ENCODE data around the gene CLCN2. TPM values are rescaled to one million over a fixed set of nuclear protein-coding genes. Genes with fewer than 3 reads are reported as not detected.

CLCN2 gene
- total RNA-seq, 1 experiment from 2014 or later = 21.6 TPM

DNA sequence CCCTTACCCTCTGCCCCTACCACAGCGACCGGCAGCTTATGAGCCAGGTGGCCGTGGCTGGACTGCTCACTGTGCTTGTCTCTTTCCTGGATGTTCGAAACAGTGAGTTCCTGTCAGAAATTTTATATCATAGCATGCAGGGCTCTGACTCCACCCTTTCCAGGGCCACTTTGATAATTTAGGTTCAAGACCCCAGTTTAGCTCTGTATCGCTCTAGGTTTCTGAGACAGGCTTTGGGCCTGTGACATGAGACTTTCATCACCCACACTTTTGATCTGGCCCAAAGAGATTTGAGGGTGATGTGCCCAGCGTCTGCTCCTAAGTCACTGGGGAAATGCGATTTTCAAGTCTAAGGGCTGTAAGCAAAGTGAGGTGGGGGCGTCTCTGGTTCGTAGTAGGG is 53.5 kb downstream of the CLCN2 start:
- Histone ChIP-seq H3K9ac (ENCODE audit: low read length) (no peak overlapping the region), H3K36me3 (ENCODE audit: control insufficient read depth in 1 of 2, insufficient read depth in 2 of 2, low read length in 2 of 2) (peaks cover 46 to 52% of the 10 kb centered on the region in 2 experiments), H4K20me1 (ENCODE audit: insufficient read depth) (no peaks in the 10 kb centered on the region), H3K4me3 (replicated peaks in 1 of 2; ENCODE audit: low read depth in 1 of 2, low read length in 2 of 2) (no peak overlapping the region), H3K9me3 (ENCODE audit: control insufficient read depth in 1 of 2, insufficient read depth in 1 of 2, low read depth in 1 of 2, low read length in 2 of 2) (no peaks in the 10 kb centered on the region), H2AFZ (ENCODE audit: low read depth, low read length, poor library complexity, severe bottlenecking) (no peak overlapping the region), H3K4me1 (ENCODE audit: control insufficient read depth in 1 of 2, insufficient read depth in 2 of 2, low read length in 2 of 2) (no peaks in the 10 kb centered on the region), H3K27me3 (ENCODE audit: insufficient read depth, low read length) (no peaks in the 10 kb centered on the region), H3K79me2 (ENCODE audit: insufficient read depth, low read length) (peaks cover 18% of the 10 kb centered on the region; the same call in 1 of the 2 replicates), H3K9me2 (ENCODE audit: insufficient read depth) (no peaks in the 10 kb centered on the region), H3K4me2 (ENCODE audit: low read length) (no peak overlapping the region), H3K27ac (ENCODE audit: low read depth, low read length) (no peak overlapping the region)
- DNase-seq (ENCODE audit: low read depth, low spot score) (no peak), ATAC-seq (no peak)
- ChIA-PET POLR2A (no interaction called here), RAD21 (ENCODE audit: low non-redundant PET in 1 of 2, low total read pairs in 2 of 2, uncharacterized antibody in 2 of 2, unreplicated experiment in 2 of 2) (no interaction called here), CTCF (no interaction called here)
- TF ChIP-seq SIN3A (IDR thresholded peaks at IDR 0.05; ENCODE audit: low read depth) (no peak), EGR1 (IDR thresholded peaks at IDR 0.05; ENCODE audit: low read depth) (no peak), CEBPB (IDR thresholded peaks at IDR 0.05; ENCODE audit: low read depth) (no peak), YY1 (IDR thresholded peaks at IDR 0.05; ENCODE audit: extremely low read depth, insufficient replicate concordance, low read depth, low read length) (no peak), CBX3 (IDR thresholded peaks at IDR 0.05; ENCODE audit: low read depth) (no peak), SP1 (IDR thresholded peaks at IDR 0.05; ENCODE audit: low read depth) (no peak), EZH2 (IDR thresholded peaks at IDR 0.05) (no peak), TCF7L2 (IDR thresholded peaks at IDR 0.05; ENCODE audit: borderline replicate concordance, extremely low read depth, insufficient read depth, insufficient read length) (no peak)
- TF ChIP-seq, protein P1, sequence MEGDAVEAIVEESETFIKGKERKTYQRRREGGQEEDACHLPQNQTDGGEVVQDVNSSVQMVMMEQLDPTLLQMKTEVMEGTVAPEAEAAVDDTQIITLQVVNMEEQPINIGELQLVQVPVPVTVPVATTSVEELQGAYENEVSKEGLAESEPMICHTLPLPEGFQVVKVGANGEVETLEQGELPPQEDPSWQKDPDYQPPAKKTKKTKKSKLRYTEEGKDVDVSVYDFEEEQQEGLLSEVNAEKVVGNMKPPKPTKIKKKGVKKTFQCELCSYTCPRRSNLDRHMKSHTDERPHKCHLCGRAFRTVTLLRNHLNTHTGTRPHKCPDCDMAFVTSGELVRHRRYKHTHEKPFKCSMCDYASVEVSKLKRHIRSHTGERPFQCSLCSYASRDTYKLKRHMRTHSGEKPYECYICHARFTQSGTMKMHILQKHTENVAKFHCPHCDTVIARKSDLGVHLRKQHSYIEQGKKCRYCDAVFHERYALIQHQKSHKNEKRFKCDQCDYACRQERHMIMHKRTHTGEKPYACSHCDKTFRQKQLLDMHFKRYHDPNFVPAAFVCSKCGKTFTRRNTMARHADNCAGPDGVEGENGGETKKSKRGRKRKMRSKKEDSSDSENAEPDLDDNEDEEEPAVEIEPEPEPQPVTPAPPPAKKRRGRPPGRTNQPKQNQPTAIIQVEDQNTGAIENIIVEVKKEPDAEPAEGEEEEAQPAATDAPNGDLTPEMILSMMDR (IDR thresholded peaks at IDR 0.05 in 2 of 3, conservative IDR thresholded peaks at IDR 0.05 in 1 of 3; ENCODE audit: borderline replicate concordance in 1 of 3, insufficient read depth in 1 of 3, low read depth in 2 of 3, low read length in 2 of 3) = no peak
- TF ChIP-seq, protein P2, sequence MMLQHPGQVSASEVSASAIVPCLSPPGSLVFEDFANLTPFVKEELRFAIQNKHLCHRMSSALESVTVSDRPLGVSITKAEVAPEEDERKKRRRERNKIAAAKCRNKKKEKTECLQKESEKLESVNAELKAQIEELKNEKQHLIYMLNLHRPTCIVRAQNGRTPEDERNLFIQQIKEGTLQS (IDR thresholded peaks at IDR 0.05) = no peak
- TF ChIP-seq, protein P3, sequence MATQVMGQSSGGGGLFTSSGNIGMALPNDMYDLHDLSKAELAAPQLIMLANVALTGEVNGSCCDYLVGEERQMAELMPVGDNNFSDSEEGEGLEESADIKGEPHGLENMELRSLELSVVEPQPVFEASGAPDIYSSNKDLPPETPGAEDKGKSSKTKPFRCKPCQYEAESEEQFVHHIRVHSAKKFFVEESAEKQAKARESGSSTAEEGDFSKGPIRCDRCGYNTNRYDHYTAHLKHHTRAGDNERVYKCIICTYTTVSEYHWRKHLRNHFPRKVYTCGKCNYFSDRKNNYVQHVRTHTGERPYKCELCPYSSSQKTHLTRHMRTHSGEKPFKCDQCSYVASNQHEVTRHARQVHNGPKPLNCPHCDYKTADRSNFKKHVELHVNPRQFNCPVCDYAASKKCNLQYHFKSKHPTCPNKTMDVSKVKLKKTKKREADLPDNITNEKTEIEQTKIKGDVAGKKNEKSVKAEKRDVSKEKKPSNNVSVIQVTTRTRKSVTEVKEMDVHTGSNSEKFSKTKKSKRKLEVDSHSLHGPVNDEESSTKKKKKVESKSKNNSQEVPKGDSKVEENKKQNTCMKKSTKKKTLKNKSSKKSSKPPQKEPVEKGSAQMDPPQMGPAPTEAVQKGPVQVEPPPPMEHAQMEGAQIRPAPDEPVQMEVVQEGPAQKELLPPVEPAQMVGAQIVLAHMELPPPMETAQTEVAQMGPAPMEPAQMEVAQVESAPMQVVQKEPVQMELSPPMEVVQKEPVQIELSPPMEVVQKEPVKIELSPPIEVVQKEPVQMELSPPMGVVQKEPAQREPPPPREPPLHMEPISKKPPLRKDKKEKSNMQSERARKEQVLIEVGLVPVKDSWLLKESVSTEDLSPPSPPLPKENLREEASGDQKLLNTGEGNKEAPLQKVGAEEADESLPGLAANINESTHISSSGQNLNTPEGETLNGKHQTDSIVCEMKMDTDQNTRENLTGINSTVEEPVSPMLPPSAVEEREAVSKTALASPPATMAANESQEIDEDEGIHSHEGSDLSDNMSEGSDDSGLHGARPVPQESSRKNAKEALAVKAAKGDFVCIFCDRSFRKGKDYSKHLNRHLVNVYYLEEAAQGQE (IDR thresholded peaks at IDR 0.05; ENCODE audit: low read depth) = no peak
- BruUV-seq (replicated peaks) = no TSS peak
- intact Hi-C loops (cut with micrococcal nuclease) = no loop called here
